ENCODE data around the gene ASIC4.

The ASIC4 gene

GRCh38 chr2:219543596-219544358 lies 29.5 kb downstream of the ASIC4 start, which contains the start of the genes CHPF and TMEM198:
TSS of gene CHPF (minus strand) at chr2:219543809. CDS start at chr2:219543538, 271 bp downstream.
TSS of gene TMEM198 (plus strand) at chr2:219544028. CDS start at chr2:219544728, 700 bp downstream.
- TF ChIP-seq, protein P1, sequence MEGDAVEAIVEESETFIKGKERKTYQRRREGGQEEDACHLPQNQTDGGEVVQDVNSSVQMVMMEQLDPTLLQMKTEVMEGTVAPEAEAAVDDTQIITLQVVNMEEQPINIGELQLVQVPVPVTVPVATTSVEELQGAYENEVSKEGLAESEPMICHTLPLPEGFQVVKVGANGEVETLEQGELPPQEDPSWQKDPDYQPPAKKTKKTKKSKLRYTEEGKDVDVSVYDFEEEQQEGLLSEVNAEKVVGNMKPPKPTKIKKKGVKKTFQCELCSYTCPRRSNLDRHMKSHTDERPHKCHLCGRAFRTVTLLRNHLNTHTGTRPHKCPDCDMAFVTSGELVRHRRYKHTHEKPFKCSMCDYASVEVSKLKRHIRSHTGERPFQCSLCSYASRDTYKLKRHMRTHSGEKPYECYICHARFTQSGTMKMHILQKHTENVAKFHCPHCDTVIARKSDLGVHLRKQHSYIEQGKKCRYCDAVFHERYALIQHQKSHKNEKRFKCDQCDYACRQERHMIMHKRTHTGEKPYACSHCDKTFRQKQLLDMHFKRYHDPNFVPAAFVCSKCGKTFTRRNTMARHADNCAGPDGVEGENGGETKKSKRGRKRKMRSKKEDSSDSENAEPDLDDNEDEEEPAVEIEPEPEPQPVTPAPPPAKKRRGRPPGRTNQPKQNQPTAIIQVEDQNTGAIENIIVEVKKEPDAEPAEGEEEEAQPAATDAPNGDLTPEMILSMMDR (IDR thresholded peaks at IDR 0.05; ENCODE audit: insufficient read depth, low read length) = no peak
- TF ChIP-seq SPI1 (IDR thresholded peaks at IDR 0.05; ENCODE audit: borderline replicate concordance, low read depth) (no peak), GABPA (IDR thresholded peaks at IDR 0.05; ENCODE audit: low read depth) (0 out of 2 replicates have a peak, but pooled peaks have one; percentile 32)
- TF ChIP-seq, protein P2, sequence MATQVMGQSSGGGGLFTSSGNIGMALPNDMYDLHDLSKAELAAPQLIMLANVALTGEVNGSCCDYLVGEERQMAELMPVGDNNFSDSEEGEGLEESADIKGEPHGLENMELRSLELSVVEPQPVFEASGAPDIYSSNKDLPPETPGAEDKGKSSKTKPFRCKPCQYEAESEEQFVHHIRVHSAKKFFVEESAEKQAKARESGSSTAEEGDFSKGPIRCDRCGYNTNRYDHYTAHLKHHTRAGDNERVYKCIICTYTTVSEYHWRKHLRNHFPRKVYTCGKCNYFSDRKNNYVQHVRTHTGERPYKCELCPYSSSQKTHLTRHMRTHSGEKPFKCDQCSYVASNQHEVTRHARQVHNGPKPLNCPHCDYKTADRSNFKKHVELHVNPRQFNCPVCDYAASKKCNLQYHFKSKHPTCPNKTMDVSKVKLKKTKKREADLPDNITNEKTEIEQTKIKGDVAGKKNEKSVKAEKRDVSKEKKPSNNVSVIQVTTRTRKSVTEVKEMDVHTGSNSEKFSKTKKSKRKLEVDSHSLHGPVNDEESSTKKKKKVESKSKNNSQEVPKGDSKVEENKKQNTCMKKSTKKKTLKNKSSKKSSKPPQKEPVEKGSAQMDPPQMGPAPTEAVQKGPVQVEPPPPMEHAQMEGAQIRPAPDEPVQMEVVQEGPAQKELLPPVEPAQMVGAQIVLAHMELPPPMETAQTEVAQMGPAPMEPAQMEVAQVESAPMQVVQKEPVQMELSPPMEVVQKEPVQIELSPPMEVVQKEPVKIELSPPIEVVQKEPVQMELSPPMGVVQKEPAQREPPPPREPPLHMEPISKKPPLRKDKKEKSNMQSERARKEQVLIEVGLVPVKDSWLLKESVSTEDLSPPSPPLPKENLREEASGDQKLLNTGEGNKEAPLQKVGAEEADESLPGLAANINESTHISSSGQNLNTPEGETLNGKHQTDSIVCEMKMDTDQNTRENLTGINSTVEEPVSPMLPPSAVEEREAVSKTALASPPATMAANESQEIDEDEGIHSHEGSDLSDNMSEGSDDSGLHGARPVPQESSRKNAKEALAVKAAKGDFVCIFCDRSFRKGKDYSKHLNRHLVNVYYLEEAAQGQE (IDR thresholded peaks at IDR 0.05; ENCODE audit: insufficient replicate concordance, low read depth) = peak; percentile 94

DNA sequence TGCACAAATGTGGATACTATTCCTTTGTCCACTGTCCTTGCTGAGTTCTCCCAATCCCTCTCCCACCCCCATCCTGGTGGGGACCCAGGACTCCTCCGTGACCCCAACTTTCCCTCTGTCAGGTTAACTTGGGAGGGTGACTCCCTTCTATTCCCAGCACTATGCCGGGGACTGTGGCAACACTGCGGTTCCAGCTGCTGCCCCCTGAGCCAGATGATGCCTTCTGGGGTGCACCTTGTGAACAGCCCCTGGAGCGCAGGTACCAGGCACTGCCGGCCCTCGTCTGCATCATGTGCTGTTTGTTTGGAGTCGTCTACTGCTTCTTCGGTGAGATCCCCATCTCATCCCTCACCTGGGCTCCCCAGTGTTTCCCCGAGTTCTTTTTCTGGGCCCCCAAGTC lies 30.3 kb downstream of the ASIC4 start:
- no peak for DNase-seq (ENCODE audit: low read depth in 1 of 2, low spot score in 1 of 2)
- Histone ChIP-seq H3K27me3 (ENCODE audit: insufficient read depth, poor library complexity, severe bottlenecking) (peaks cover 24% of the 10 kb centered on the region), H3K4me3 (replicated peaks; ENCODE audit: insufficient read depth, low read length) (no peak overlapping the region), H3K27ac (replicated peaks) (no peak overlapping the region)
- TF ChIP-seq, protein P1 (IDR thresholded peaks at IDR 0.05; ENCODE audit: insufficient read depth, low read length) = no peak
- TF ChIP-seq POLR2AphosphoS5 (IDR thresholded peaks at IDR 0.05; ENCODE audit: low read depth) (no peak), GABPA (IDR thresholded peaks at IDR 0.05; ENCODE audit: low read depth) (no peak), SPI1 (IDR thresholded peaks at IDR 0.05; ENCODE audit: borderline replicate concordance, low read depth) (no peak)
- TF ChIP-seq, protein P2 (IDR thresholded peaks at IDR 0.05; ENCODE audit: insufficient replicate concordance, low read depth) = no peak

More at GRCh38 chr2:219543596-219544358, 29.5 kb downstream of the ASIC4 start, which contains the start of the genes CHPF and TMEM198:
- H3K4me3 ChIP-seq (replicated peaks; ENCODE audit: insufficient read depth, low read length) = peak within 1 kb of the TSS; percentile 61
- H3K27ac ChIP-seq (replicated peaks) = no peak within 1 kb of the TSS
- peaks cover 24% of the 10 kb centered on the region for H3K27me3 ChIP-seq (ENCODE audit: insufficient read depth, poor library complexity, severe bottlenecking)
- peak; percentile 89 to 90 for DNase-seq (ENCODE audit: low read depth in 1 of 2, low spot score in 1 of 2)

- no peak overlapping the region for H3K4me3 ChIP-seq (replicated peaks; ENCODE audit: insufficient read depth, low read length)
- H3K27me3 ChIP-seq (ENCODE audit: insufficient read depth, poor library complexity, severe bottlenecking) = peaks cover 26% of the 10 kb centered on the region
- no peak for DNase-seq (ENCODE audit: low read depth in 1 of 2, low spot score in 1 of 2)
- no peak overlapping the region for H3K27ac ChIP-seq (replicated peaks)
- TF ChIP-seq POLR2AphosphoS5 (IDR thresholded peaks at IDR 0.05; ENCODE audit: low read depth) (no peak), SPI1 (IDR thresholded peaks at IDR 0.05; ENCODE audit: borderline replicate concordance, low read depth) (no peak), GABPA (IDR thresholded peaks at IDR 0.05; ENCODE audit: low read depth) (no peak)
- TF ChIP-seq, protein P1 (IDR thresholded peaks at IDR 0.05; ENCODE audit: insufficient read depth, low read length) = no peak
- TF ChIP-seq, protein P2 (IDR thresholded peaks at IDR 0.05; ENCODE audit: insufficient replicate concordance, low read depth) = no peak
Observed at GRCh38 chr2:219545295-219545942, 31.1 kb downstream of the ASIC4 start.

Data from HL-60 (cell line).